Spinal cord (tissue), 10 donors: Measurements from ENCODE around the gene CD320. TPM values are rescaled to one million over a fixed set of nuclear protein-coding genes. Genes with fewer than 3 reads are reported as not detected.

Source experiments
- DNase-seq, 6 donors: peaks; one replicate each; pipeline versions ENCODE4 v3.0.0 to v3.0.0-alpha.2; 2013 to 2015; ENCODE audit warnings: low spot score in 6 of 6, low read depth in 4 of 6
- H3K27ac ChIP-seq: one replicate; pipeline ENCODE4 v1.5.1; 2013; ENCODE audit warnings: low read depth, low read length, control low read depth
- H3K27me3 ChIP-seq: one replicate; pipeline ENCODE4 v1.6.1; 2013; ENCODE audit warnings: low read length; ENCODE audit not compliant: control insufficient read depth, insufficient read depth
- H3K36me3 ChIP-seq: one replicate; pipeline ENCODE4 v1.6.1; 2013; ENCODE audit warnings: low read length; ENCODE audit not compliant: control insufficient read depth, insufficient read depth
- H3K4me1 ChIP-seq: one replicate; pipeline ENCODE4 v1.6.1; 2013; ENCODE audit warnings: low read length; ENCODE audit not compliant: control insufficient read depth, insufficient read depth
- H3K4me3 ChIP-seq: one replicate; pipeline ENCODE4 v1.5.1; 2013; ENCODE audit warnings: low read depth, low read length, control low read depth
- H3K9me3 ChIP-seq: one replicate; pipeline ENCODE4 v1.6.1; 2013; ENCODE audit warnings: low read length; ENCODE audit not compliant: control insufficient read depth, insufficient read depth
- WGBS: methylation state at CpG from one replicate; pipeline ENCODE4 v1.1.5; 2013; ENCODE audit warnings: missing lambda C conversion rate; ENCODE audit not compliant: insufficient coverage; 5-methylcytosine and 5-hydroxymethylcytosine counted together
- polyA plus RNA-seq, 2 donors: library from polyadenylated mRNA; unstranded; fragments of 120-200 nt; gene quantifications; one replicate each; pipeline ENCODE4 v1.2.1, GENCODE V29; 2013; ENCODE audit not compliant: insufficient read length in 2 of 2
- total RNA-seq, 2 donors: library from RNA; depleted of rRNA in 1 of 2; stranded (reverse); fragments of 120-200 nt in 1 of 2; fragments of >200 nt in 1 of 2; gene quantifications; one replicate each; pipeline versions ENCODE4 v1.2.3 to v1.2.4, GENCODE V29; 2013 to 2014
- donor health status: healthy.

Gene CD320
- total and polyA plus RNA-seq, 4 donors = 15.5 to 69.4 (median 50.5) TPM

GRCh38 chr19:8334458-8335342 lies 26.5 kb upstream of the CD320 start:
- peak in 3 of 6 donors; percentile 30 to 83 (median 82) for DNase-seq
- 4% methylated on average over 117 of the region's 117 CpGs for WGBS
- Histone ChIP-seq H3K4me1 (peaks cover 21% of the 10 kb centered on the region), H3K9me3 (no peaks in the 10 kb centered on the region), H3K36me3 (peaks cover 2% of the 10 kb centered on the region), H3K4me3 (no peak overlapping the region), H3K27me3 (peaks cover 40% of the 10 kb centered on the region), H3K27ac (no peak overlapping the region)

- peaks cover 21% of the 10 kb centered on the region for H3K4me1 ChIP-seq
- H3K9me3 ChIP-seq = no peaks in the 10 kb centered on the region
- 8% methylated on average over 48 of the region's 48 CpGs for WGBS
- no peak overlapping the region for H3K4me3 ChIP-seq
- peaks cover 2% of the 10 kb centered on the region for H3K36me3 ChIP-seq
- no peak overlapping the region for H3K27ac ChIP-seq
- peak in 1 of 6 donors; percentile 3 for DNase-seq
- peaks cover 40% of the 10 kb centered on the region for H3K27me3 ChIP-seq
These were observed 25.8 kb upstream of the CD320 start for GRCh38 chr19:8333767-8334457.

GRCh38 chr19:8332976-8333766 lies 25.0 kb upstream of the CD320 start:
- Histone ChIP-seq H3K27me3 (peaks cover 37% of the 10 kb centered on the region), H3K36me3 (peaks cover 2% of the 10 kb centered on the region), H3K4me3 (no peak overlapping the region), H3K4me1 (peaks cover 21% of the 10 kb centered on the region), H3K27ac (no peak overlapping the region), H3K9me3 (no peaks in the 10 kb centered on the region)
- no peak for DNase-seq
- WGBS = 10% methylated on average over 52 of the region's 52 CpGs

- Histone ChIP-seq H3K4me3 (no peak overlapping the region), H3K4me1 (peaks cover 21% of the 10 kb centered on the region), H3K27me3 (peaks cover 30% of the 10 kb centered on the region), H3K27ac (no peak overlapping the region), H3K9me3 (no peaks in the 10 kb centered on the region), H3K36me3 (peaks cover 2% of the 10 kb centered on the region)
- WGBS = 40% methylated on average over 2 of the region's 8 CpGs
- DNase-seq = no peak
These were observed 23.2 kb upstream of the CD320 start for GRCh38 chr19:8331263-8331845.

- DNase-seq = no peak
- 76% methylated on average over 3 of the region's 3 CpGs for WGBS
- Histone ChIP-seq H3K27me3 (peaks cover 23% of the 10 kb centered on the region), H3K27ac (no peak overlapping the region), H3K9me3 (no peaks in the 10 kb centered on the region), H3K36me3 (peaks cover 4% of the 10 kb centered on the region), H3K4me3 (no peak overlapping the region), H3K4me1 (peaks cover 16% of the 10 kb centered on the region)
These were observed 21.8 kb upstream of the CD320 start for GRCh38 chr19:8329996-8330395.

GRCh38 chr19:8325454-8325853 lies 17.3 kb upstream of the CD320 start:
- Histone ChIP-seq H3K27me3 (no peaks in the 10 kb centered on the region), H3K4me3 (no peak overlapping the region), H3K36me3 (peaks cover 30% of the 10 kb centered on the region), H3K4me1 (peaks cover 21% of the 10 kb centered on the region), H3K27ac (no peak overlapping the region), H3K9me3 (no peaks in the 10 kb centered on the region)
- WGBS = 100% methylated on average over 2 of the region's 3 CpGs
- no peak for DNase-seq

- H3K27ac ChIP-seq = no peak overlapping the region
- 73% methylated on average over 14 of the region's 17 CpGs for WGBS
- no peaks in the 10 kb centered on the region for H3K27me3 ChIP-seq
These were observed 16.3 kb upstream of the CD320 start for GRCh38 chr19:8324186-8325050.

GRCh38 chr19:8323781-8324185 lies 15.6 kb upstream of the CD320 start:
- WGBS = no CpG with 5 or more reads among the region's 1 CpG
- no peaks in the 10 kb centered on the region for H3K27me3 ChIP-seq
- H3K27ac ChIP-seq = no peak overlapping the region
- no peak overlapping the region for H3K4me3 ChIP-seq
- peaks cover 30% of the 10 kb centered on the region for H3K36me3 ChIP-seq
- no peaks in the 10 kb centered on the region for H3K9me3 ChIP-seq
- no peak for DNase-seq
- peaks cover 29% of the 10 kb centered on the region for H3K4me1 ChIP-seq

More at GRCh38 chr19:8324186-8325050, 16.3 kb upstream of the CD320 start:
- DNase-seq = no peak
- Histone ChIP-seq H3K4me1 (peaks cover 29% of the 10 kb centered on the region), H3K36me3 (peaks cover 30% of the 10 kb centered on the region), H3K9me3 (no peaks in the 10 kb centered on the region), H3K4me3 (no peak overlapping the region)
